Coronary artery (tissue), 2 donors: ENCODE measurements around the gene PDCD1.

Experiments
- DNase-seq: peaks from one replicate; pipeline ENCODE4 v3.0.0-alpha.2; 2017; ENCODE audit warnings: low spot score
- H3K27ac ChIP-seq, 2 donors: fragments of 200-600 bp; sonication (generic); one replicate each; pipeline ENCODE4 v1.5.1; 2016 to 2019
- H3K4me3 ChIP-seq: fragments of 200-600 bp; sonication (generic); 2 replicates; pipeline ENCODE4 v1.5.1; 2016; ENCODE audit warnings: mild to moderate bottlenecking, moderate library complexity
- CTCF ChIP-seq: fragments of 200-600 bp; sonication (generic); IDR thresholded peaks from one replicate; pipeline ENCODE4 v1.5.1; 2019; ENCODE audit warnings: antibody characterized with exemption

The PDCD1 gene

DNA sequence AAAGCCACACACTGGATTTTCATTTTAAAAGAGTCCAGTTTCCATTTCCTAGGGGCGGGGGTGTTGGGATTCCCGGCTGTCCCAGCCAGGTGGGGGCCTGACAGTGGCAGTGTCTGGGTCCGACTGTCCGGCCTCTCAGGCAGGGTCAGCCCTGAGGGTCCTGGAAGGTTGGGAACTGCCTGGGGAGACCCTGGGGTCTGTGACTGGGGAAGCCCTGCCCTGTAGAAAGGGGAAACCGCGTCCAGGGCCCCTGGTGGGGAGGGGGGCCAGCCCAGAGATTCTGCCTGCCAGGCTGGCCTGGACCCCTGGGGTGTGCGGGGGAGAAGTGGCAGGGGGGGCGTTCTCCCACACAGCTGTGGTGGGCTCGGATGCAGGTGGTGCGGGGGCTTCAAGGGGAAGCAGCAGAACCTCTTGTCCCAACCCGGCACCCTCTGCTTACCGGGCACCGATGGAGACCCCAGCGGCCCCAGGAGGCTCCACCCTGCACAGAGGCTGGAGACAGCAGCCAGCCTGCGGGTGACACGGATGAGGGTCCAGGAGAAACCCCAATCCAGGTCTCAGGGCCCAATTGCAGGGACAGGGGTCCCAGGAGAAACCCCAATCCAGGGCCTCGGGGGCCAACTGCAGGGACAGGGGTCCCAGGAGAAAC, 15.7 kb upstream of the PDCD1 start:
- no peak for TF ChIP-seq CTCF
- DNase-seq = no peak
- H3K4me3 ChIP-seq = no peak overlapping the region
- H3K27ac ChIP-seq = no peak overlapping the region

DNA sequence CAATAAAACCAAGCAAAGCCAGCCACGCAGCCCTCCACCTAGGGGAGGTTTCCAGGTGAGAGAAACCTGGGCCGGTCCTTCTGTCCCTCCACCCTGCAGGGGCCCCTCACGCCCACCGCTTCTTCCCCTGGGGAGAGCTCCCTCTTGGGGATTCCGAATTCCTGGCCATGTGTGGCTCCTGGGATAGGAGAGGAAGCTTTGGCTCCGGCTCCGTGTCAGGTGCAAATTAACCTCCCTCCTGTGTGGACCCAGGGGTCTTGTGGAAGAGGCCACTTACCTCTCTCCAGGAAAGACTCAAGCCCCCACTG, 15.1 kb upstream of the PDCD1 start:
- TF ChIP-seq CTCF = no peak
- DNase-seq = no peak
- Histone ChIP-seq H3K27ac (no peak overlapping the region), H3K4me3 (no peak overlapping the region)

DNA sequence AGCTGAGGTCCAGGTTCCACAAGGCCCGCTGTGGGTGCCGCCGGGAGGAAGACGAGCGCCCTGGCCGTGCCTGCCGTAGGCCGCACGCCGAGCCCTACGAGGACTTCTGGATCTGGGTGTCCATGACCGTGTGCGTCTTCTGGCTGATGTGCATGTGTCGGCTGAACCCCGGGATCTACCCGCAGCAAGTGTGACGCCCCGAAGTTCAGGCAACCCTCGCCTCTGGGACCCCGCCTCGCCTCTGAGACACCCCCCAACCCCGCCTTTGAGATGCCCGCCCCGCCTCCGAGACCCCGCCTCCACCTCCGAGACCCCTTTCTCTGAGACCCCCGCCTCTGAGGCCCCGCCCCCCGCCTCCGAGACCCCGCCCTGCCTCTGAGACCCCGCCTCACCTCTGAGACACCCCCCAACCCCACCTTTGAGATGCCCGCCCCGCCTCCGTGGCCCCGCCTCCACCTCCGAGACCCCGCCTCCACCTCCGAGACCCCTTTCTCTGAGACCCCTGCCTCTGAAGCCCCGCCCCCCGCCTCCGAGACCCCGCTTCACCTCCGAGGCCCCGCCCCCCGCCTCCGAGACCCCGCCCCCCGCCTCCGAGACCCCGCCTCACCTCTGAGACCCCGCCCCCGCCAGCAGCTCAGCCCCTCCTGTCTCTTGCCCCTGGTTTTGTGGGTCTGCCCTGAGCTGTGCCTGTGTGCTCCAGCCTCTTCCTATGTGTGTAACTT, 14.5 kb upstream of the PDCD1 start:
- Histone ChIP-seq H3K4me3 (no peak overlapping the region), H3K27ac (no peak overlapping the region)
- no peak for TF ChIP-seq CTCF
- DNase-seq = no peak

- no peak for DNase-seq
- Histone ChIP-seq H3K27ac (no peak overlapping the region), H3K4me3 (no peak overlapping the region)
- TF ChIP-seq CTCF = no peak
Measured at GRCh38 chr2:241872313-241872642, 13.6 kb upstream of the PDCD1 start.

- no peak for TF ChIP-seq CTCF
Measured at GRCh38 chr2:241871538-241872312, 13.0 kb upstream of the PDCD1 start.

DNA sequence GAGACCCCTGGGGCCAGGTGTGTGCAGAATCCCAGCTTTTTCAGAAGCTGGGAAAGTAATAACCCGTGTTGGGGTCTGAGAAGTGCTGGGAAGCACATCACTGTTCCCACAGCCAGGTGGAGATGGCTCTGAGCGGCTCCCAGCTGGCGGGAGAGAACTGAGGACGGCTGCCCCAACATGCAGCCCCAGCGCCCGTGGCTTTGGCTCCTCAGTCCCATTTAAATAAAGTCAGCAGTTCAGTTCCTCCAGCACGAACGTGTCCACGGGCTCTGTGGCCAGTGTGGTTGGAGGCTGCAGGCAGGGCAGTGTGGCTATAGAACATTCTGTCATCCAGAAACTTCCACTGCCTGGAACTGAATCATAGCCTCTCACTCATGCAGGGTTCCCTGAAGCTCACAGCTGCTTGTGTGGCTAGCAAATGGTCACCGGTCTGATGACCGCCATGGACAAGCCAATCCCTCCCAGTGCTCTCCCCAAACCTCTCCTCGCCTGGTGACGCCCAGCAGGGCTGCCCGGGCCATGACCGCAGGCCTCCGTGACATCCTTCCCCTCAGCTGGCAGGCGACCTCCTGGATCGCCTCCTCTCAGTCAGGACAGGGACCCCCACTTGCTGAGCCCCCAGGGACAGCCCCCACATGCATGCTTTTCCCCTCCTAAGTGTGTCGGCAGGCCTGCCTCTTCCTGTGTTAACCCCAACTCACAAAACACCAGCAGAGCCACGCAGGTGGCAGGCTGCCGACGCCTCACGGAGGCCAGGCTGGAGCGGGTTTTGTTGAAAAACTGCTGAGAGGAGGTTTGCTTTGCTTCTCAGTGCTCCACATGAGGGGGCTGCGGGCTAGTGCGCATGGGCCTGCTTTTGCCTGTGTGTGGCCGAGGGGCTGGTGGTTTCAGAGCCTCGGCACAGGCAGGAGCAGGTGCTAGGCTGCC, 12.2 kb upstream of the PDCD1 start:
- Histone ChIP-seq H3K27ac (no peak overlapping the region), H3K4me3 (no peak overlapping the region)
- DNase-seq = no peak
- TF ChIP-seq CTCF = no peak

More at GRCh38 chr2:241871538-241872312, 13.0 kb upstream of the PDCD1 start:
- DNase-seq = no peak
- Histone ChIP-seq H3K4me3 (no peak overlapping the region), H3K27ac (no peak overlapping the region)
